Fibroblast of mammary gland (primary cell): ENCODE data around the gene TP53I3.
"Not testable (repeated sequence)": the region's sequence is repeated elsewhere in the genome, so short reads cannot be mapped to it uniquely, and the experiment has no call there.

Source experiments
- DNase-seq: peaks from one replicate; pipeline ENCODE4 v3.0.0-alpha.2; 2010; ENCODE audit warnings: low read depth
- H3K4me3 ChIP-seq: 2 replicates; pipeline ENCODE4 v1.5.1; 2011; ENCODE audit warnings: low read depth, mild to moderate bottlenecking, low read length, moderate library complexity; ENCODE audit not compliant: control insufficient read depth
- CTCF ChIP-seq: conservative IDR thresholded peaks from 2 replicates; pipeline ENCODE4 v1.5.1; 2011; ENCODE audit warnings: low read depth, low read length, inconsistent platforms; ENCODE audit not compliant: control insufficient read depth, insufficient read depth

Gene TP53I3

GRCh38 chr2:24046599-24046929 is 38.1 kb downstream of the TP53I3 start:
- TF ChIP-seq CTCF, result no peak
- peak; percentile 10 for DNase-seq
- H3K4me3 ChIP-seq, result peak overlapping the region; percentile 96

GRCh38 chr2:24045511-24046508 is 38.8 kb downstream of the TP53I3 start:
- peak overlapping the region; percentile 96 for H3K4me3 ChIP-seq
- no peak for TF ChIP-seq CTCF
- DNase-seq, result no peak

- not testable (repeated sequence) for H3K4me3 ChIP-seq, DNase-seq
These were observed 41.5 kb downstream of the TP53I3 start for GRCh38 chr2:24043133-24043532.

- no peak for TF ChIP-seq CTCF
These were observed 44.1 kb downstream of the TP53I3 start for GRCh38 chr2:24040511-24040910.

GRCh38 chr2:24038786-24039499 is 45.7 kb downstream of the TP53I3 start:
- no peak for TF ChIP-seq CTCF

More at GRCh38 chr2:24040511-24040910, 44.1 kb downstream of the TP53I3 start:
- H3K4me3 ChIP-seq, result no peak overlapping the region
- no peak for DNase-seq

More at GRCh38 chr2:24038786-24039499, 45.7 kb downstream of the TP53I3 start:
- no peak for DNase-seq
- no peak overlapping the region for H3K4me3 ChIP-seq
